H1 (cell line): ENCODE results near the gene TRMT10C. TPM values are rescaled to one million over a fixed set of nuclear protein-coding genes. Genes with fewer than 3 reads are reported as not detected.

Experiments
- CTCF ChIA-PET: fragments of 300-600 bp; sonication (Branson Sonifier 250); formaldehyde crosslinking; loops from one replicate; lab custom pipeline; 2021; ENCODE audit not compliant: partially characterized antibody; lab: Charles Lee
- POLR2A ChIA-PET: fragments of 300-600 bp; sonication (Branson Sonifier 250); formaldehyde crosslinking; loops from one replicate; lab custom pipeline; 2021; ENCODE audit warnings: inconsistent platforms; ENCODE audit not compliant: partially characterized antibody; lab: Charles Lee
- DNase-seq, 2 experiments: peaks; one replicate each; pipeline versions ENCODE4 v3.0.0 to v3.0.0-alpha.2; 2010 to 2022; ENCODE audit warnings: low spot score in 2 of 2, low read depth in 1 of 2, mixed read lengths in 1 of 2
- FAIRE-seq: peaks from 2 replicates; lab custom pipeline; 2011; peaks lifted over from hg19 to GRCh38; lab: Jason Lieb, UNC
- H2AFZ ChIP-seq: 2 replicates; pipeline ENCODE4 v1.8.1; 2012; ENCODE audit warnings: low read length, inconsistent platforms
- H2AK5ac ChIP-seq: 2 replicates; pipeline ENCODE4 v1.6.1; 2013; ENCODE audit warnings: low read depth, low read length
- H2BK120ac ChIP-seq: replicated peaks from 2 replicates; pipeline ENCODE3; 2013; ENCODE audit warnings: low read depth, low read length, inconsistent platforms
- H2BK12ac ChIP-seq: 2 replicates; pipeline ENCODE4 v1.6.1; 2013; ENCODE audit warnings: low read depth, low read length
- H2BK15ac ChIP-seq: 2 replicates; pipeline ENCODE4 v1.6.1; 2013; ENCODE audit warnings: low read length
- H2BK20ac ChIP-seq: 2 replicates; pipeline ENCODE4 v1.6.1; 2013; ENCODE audit warnings: low read length
- H2BK5ac ChIP-seq: 2 replicates; pipeline ENCODE4 v1.6.1; 2013; ENCODE audit warnings: low read depth, low read length
- H3K14ac ChIP-seq: 2 replicates; pipeline ENCODE4 v1.6.1; 2013; ENCODE audit warnings: inconsistent platforms; ENCODE audit not compliant: insufficient read length
- H3K18ac ChIP-seq: 2 replicates; pipeline ENCODE4 v1.6.1; 2013; ENCODE audit warnings: low read length; ENCODE audit errors: extremely low read depth
- H3K23ac ChIP-seq: 2 replicates; pipeline ENCODE4 v1.6.1; 2013; ENCODE audit warnings: inconsistent platforms; ENCODE audit not compliant: insufficient read length
- H3K23me2 ChIP-seq: 2 replicates; pipeline ENCODE4 v1.6.1; 2013; ENCODE audit warnings: low read depth, low read length
- H3K27ac ChIP-seq: 2 replicates; pipeline ENCODE4 v1.6.1; 2011; ENCODE audit warnings: low read depth, low read length, inconsistent platforms
- H3K27me3 ChIP-seq, 4 experiments: replicated peaks in 1 of 4; 1 replicate in 1 of 4; 2 replicates in 3 of 4; pipeline versions ENCODE4 v1.6.1 to v1.8.1; 2011 to 2013; ENCODE audit warnings: low read length in 3 of 4, mild to moderate bottlenecking in 3 of 4, inconsistent platforms in 2 of 4, mixed read lengths in 2 of 4, moderate library complexity in 1 of 4; ENCODE audit not compliant: control insufficient read depth in 3 of 4, insufficient read depth in 3 of 4; ENCODE audit errors: extremely low read depth in 1 of 4
- H3K36me3 ChIP-seq, 4 experiments: 2 replicates each; pipeline versions ENCODE4 v1.6.1 to v1.8.1; 2011 to 2013; ENCODE audit warnings: mild to moderate bottlenecking in 4 of 4, low read length in 3 of 4, moderate library complexity in 2 of 4, control low read depth in 1 of 4, inconsistent platforms in 1 of 4; ENCODE audit not compliant: insufficient read depth in 4 of 4, control insufficient read depth in 2 of 4
- H3K4ac ChIP-seq: replicated peaks from 2 replicates; pipeline ENCODE3; 2013; ENCODE audit warnings: low read length, low read depth, mixed read lengths, inconsistent platforms; ENCODE audit not compliant: insufficient read length
- H3K4me1 ChIP-seq, 4 experiments: replicated peaks in 1 of 4; 1 replicate in 1 of 4; 2 replicates in 3 of 4; pipeline versions ENCODE4 v1.6.1 to v1.8.1; 2011 to 2013; ENCODE audit warnings: low read length in 3 of 4, inconsistent platforms in 2 of 4, mixed read lengths in 1 of 4; ENCODE audit not compliant: insufficient read depth in 4 of 4, control insufficient read depth in 3 of 4
- H3K4me2 ChIP-seq, 2 experiments: 2 replicates each; pipeline versions ENCODE4 v1.6.1 to v1.8.1; 2011 to 2013; ENCODE audit warnings: low read depth in 2 of 2, low read length in 2 of 2, control low read depth in 1 of 2, inconsistent platforms in 1 of 2, mild to moderate bottlenecking in 1 of 2; ENCODE audit not compliant: insufficient read depth in 1 of 2
- H3K4me3 ChIP-seq, 4 experiments: fragments of 200-600, 300-600 bp in 1 of 4; sonication (generic), shearing (Covaris generic), sonication (Bioruptor Twin) in 1 of 4; 2 replicates each; pipeline versions ENCODE4 v1.5.1 to v1.8.1; 2011 to 2016; ENCODE audit warnings: low read length in 4 of 4, low read depth in 3 of 4, control low read depth in 2 of 4, inconsistent platforms in 2 of 4, mild to moderate bottlenecking in 2 of 4, mixed read lengths in 1 of 4, moderate library complexity in 1 of 4; ENCODE audit not compliant: insufficient read depth in 2 of 4; ENCODE audit errors: extremely low read depth in 1 of 4
- H3K56ac ChIP-seq: replicated peaks from 2 replicates; pipeline ENCODE3; 2013; ENCODE audit warnings: low read depth, mild to moderate bottlenecking, mixed read lengths, low read length, inconsistent platforms; ENCODE audit not compliant: insufficient read length
- H3K79me1 ChIP-seq: 2 replicates; pipeline ENCODE4 v1.6.1; 2013; ENCODE audit warnings: low read depth, low read length, control low read depth
- H3K79me2 ChIP-seq, 2 experiments: 2 replicates each; pipeline versions ENCODE4 v1.6.1 to v1.8.1; 2012 to 2013; ENCODE audit warnings: low read length in 2 of 2, mild to moderate bottlenecking in 2 of 2, inconsistent platforms in 1 of 2; ENCODE audit not compliant: insufficient read depth in 2 of 2, control insufficient read depth in 1 of 2
- H3K9ac ChIP-seq, 4 experiments: replicated peaks in 1 of 4; 1 replicate in 1 of 4; 2 replicates in 3 of 4; pipeline versions ENCODE4 v1.6.1 to v1.8.1; 2011 to 2013; ENCODE audit warnings: low read depth in 3 of 4, low read length in 3 of 4, control low read depth in 2 of 4, mild to moderate bottlenecking in 2 of 4, moderate library complexity in 2 of 4, inconsistent platforms in 1 of 4; ENCODE audit errors: extremely low read depth in 1 of 4
- H3K9me3 ChIP-seq, 2 experiments: 2 replicates each; pipeline versions ENCODE4 v1.6.1 to v1.8.1; 2012 to 2013; ENCODE audit warnings: mild to moderate bottlenecking in 2 of 2, moderate library complexity in 2 of 2, control low read depth in 1 of 2, inconsistent platforms in 1 of 2, low read depth in 1 of 2, low read length in 1 of 2, mixed read lengths in 1 of 2; ENCODE audit not compliant: insufficient read depth in 2 of 2
- H4K20me1 ChIP-seq, 2 experiments: replicated peaks in 1 of 2; 2 replicates each; pipeline versions ENCODE3 to v1.8.1; 2011 to 2013; ENCODE audit warnings: inconsistent platforms in 2 of 2, low read length in 2 of 2, mild to moderate bottlenecking in 1 of 2; ENCODE audit not compliant: insufficient read depth in 2 of 2, control insufficient read depth in 1 of 2
- H4K5ac ChIP-seq: 2 replicates; pipeline ENCODE4 v1.6.1; 2013; ENCODE audit warnings: low read length, low read depth, mixed read lengths, inconsistent platforms; ENCODE audit not compliant: insufficient read length
- H4K8ac ChIP-seq: 2 replicates; pipeline ENCODE4 v1.8.0; 2013; ENCODE audit warnings: mild to moderate bottlenecking, moderate library complexity, low read length, inconsistent platforms; ENCODE audit not compliant: insufficient read depth; ENCODE audit errors: extremely low read depth
- H4K91ac ChIP-seq: replicated peaks from 2 replicates; pipeline ENCODE3; 2013; ENCODE audit warnings: low read length, mixed read lengths, inconsistent platforms; ENCODE audit not compliant: insufficient read length
- RFX5 ChIP-seq: IDR thresholded peaks from 2 replicates; pipeline ENCODE4 v1.6.1; 2011; ENCODE audit warnings: low read depth, low read length, improper control_type of control experiment, borderline replicate concordance
- WGBS, 2 experiments: shearing (Covaris generic) in 1 of 2; methylation state at CpG; one replicate each; pipeline versions ENCODE4 v1.1.6 to v1.1.7; 2013 to 2015; ENCODE audit warnings: low lambda C conversion rate in 2 of 2, mixed read lengths in 2 of 2, inconsistent platforms in 1 of 2, low coverage in 1 of 2, missing lambda C conversion rate in 1 of 2; ENCODE audit not compliant: insufficient replicate concordance in 2 of 2, insufficient coverage in 1 of 2, insufficient read length in 1 of 2; ENCODE audit errors: extremely low coverage in 1 of 2, missing lambda C conversion rate in 1 of 2; 5-methylcytosine and 5-hydroxymethylcytosine counted together
- polyA plus RNA-seq, 7 experiments: library from polyadenylated mRNA; depleted of rRNA in 3 of 7; stranded (reverse) in 5 of 7; unstranded in 2 of 7; fragments of >200 nt in 5 of 7; fragments of 200-250 nt in 2 of 7; gene quantifications; 1 replicate in 5 of 7; 2 replicates in 1 of 7; 4 replicates in 1 of 7; pipeline versions ENCODE4 v1.2.1 to v1.2.3, GENCODE V29; 2011 to 2013; ENCODE audit warnings: missing spikeins in 2 of 7, mixed read lengths in 2 of 7
- total RNA-seq: library from RNA; stranded (reverse); fragmentation: NEBNext Ultra II Directional; extraction: Animal tissue kit (Norgen Biotek cat#: 25700); gene quantifications from 2 replicates; pipeline ENCODE4 v1.2.1, GENCODE V29; 2021

TRMT10C gene
- total and polyA plus RNA-seq, 2 of the 8 experiments (the other 6 are each of a cell fraction or from before 2014, with no cell fraction given) = 27.4 to 55.9 TPM

DNA sequence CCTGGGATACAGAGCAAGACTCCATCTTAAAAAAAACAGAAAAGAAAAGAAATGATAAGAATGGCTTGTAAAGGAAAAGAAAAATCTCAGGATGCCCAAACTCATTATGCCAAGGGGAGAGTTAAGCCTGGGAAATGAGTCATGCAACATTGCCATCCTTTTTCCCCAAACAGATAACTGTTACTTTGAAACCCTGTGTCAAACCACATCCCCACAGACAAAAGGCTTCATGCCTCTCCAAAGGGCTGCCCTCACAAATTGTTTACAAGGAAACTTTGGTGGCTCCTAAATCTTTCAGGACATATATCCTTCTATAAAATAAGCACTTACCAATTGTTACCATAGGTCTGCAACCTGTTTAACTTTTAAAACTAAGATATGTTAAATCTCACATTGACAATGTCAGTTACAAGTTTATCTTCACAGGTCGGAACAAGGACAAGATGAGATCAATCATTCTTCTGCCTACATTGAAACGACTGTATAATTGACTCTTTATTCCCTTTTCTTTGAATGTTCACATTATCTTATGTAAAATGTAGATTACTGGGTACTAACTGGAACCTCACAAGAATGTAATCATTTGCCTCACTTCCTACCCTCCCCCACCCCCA is 30.1 kb upstream of the TRMT10C start:
- Histone ChIP-seq H3K14ac (no peak overlapping the region), H3K79me1 (no peaks in the 10 kb centered on the region), H2BK5ac (peak overlapping the region; percentile 69; the same call in 1 of the 2 replicates), H3K9me3 (no peaks in the 10 kb centered on the region), H3K4ac (no peak overlapping the region), H4K5ac (no peak overlapping the region), H2BK20ac (no peak overlapping the region), H2AK5ac (no peak overlapping the region), H3K23me2 (no peaks in the 10 kb centered on the region), H3K4me1 (peaks cover 6 to 21% (median 14%) of the 10 kb centered on the region in 4 experiments; a peak in 6 of 7 replicates), H3K27ac (peak overlapping the region; percentile 19; the same call in 1 of the 2 replicates), H2AFZ (no peak overlapping the region), H3K27me3 (no peaks in the 10 kb centered on the region), H3K79me2 (no peaks in the 10 kb centered on the region), H2BK120ac (peak overlapping the region; percentile 25), H2BK12ac (no peak overlapping the region), H3K9ac (no peak overlapping the region), H4K20me1 (no peaks in the 10 kb centered on the region), H3K18ac (0 out of 2 replicates have a peak overlapping the region, but pooled peaks have one; percentile 29), H3K23ac (no peak overlapping the region), H3K4me3 (no peak overlapping the region), H4K91ac (peak overlapping the region; percentile 12), H4K8ac (no peak overlapping the region), H3K4me2 (no peak overlapping the region), H3K36me3 (no peaks in the 10 kb centered on the region), H3K56ac (no peak overlapping the region), H2BK15ac (no peak overlapping the region)
- POLR2A ChIA-PET = no interaction called here
- FAIRE-seq = no peak
- DNase-seq = no peak
- 81% methylated on average over 2 of the region's 2 CpGs; no CpG with 5 or more reads in 1 of the 2 experiments for WGBS, 2 experiments
- CTCF ChIA-PET = interaction anchor here (1.3 kb wide), 1 partner anchor 13 kb away, joined by 4 read pairs; no protein-coding TSS in a partner anchor
- no peak for TF ChIP-seq RFX5
